CD4-positive, alpha-beta T cell treated with Interleukin-15 for 4 hours (primary cell): ENCODE measurements around the gene RCHY1.
"Not testable (repeated sequence)": the region's sequence is repeated elsewhere in the genome, so short reads cannot be mapped to it uniquely, and the experiment has no call there.

ENCODE experiments used
- DNase-seq: peaks from one replicate; pipeline ENCODE4 v3.0.0-alpha.2; 2020; ENCODE audit warnings: low spot score

The RCHY1 gene

DNA sequence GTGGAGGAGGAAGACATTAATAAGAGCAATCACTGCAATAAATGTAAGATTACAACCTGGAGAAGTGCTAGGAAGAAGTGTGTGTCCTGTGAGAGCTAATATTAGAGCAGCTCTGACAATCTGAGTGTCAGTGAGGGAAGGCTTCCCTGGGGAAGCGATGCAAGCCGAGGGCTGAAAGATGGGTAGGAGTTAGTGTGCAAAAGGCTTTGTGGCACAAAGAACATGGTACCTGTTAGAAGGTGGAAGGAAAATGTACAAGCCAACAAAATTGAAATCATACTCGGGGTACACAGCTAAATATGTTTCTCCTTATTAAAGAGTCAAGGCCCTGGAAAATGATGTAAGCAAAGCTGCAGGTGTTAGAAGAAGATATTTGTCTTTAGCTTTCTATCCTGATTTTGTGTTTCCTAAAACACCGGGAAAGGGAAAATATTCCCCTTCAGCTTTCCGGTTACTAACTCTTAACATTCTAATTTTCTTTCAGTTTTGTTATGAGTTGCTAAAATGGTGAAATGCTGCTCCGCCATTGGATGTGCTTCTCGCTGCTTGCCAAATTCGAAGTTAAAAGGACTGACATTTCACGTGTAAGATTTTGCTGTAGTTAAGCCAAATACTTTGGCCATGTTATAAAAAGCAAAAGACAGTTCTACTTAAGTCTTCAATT lies 878 bp upstream of the RCHY1 start:
- peak; percentile 24 for DNase-seq

DNA sequence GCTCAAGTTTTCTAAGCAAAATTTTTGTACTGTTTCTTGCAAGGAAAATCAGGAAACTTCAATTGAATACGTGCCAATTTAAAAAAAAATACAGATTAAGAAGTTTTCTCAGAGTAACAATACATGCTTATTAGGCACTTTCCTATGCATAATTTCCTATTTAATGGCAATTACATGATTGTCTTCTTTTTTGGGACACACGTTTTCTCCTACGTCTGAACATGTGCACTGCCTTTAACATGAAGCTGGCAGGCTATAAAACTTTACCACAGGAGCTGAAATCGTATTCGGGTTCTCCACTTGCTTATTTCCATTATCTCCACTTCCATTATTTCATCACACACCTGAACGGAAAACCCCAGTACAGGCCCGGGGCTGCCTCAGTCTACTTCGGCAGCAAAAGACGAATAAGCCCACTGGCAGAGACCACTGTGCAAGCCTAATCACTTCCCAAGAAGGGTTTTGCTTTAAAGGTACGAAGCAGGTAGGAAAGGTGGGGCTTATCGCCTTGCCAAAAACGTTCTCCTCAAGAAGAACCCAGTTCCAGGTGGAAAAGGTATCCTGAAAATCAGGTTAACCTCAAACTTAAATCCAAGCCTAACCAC lies 575 bp downstream of the RCHY1 start:
- no peak for DNase-seq

DNA sequence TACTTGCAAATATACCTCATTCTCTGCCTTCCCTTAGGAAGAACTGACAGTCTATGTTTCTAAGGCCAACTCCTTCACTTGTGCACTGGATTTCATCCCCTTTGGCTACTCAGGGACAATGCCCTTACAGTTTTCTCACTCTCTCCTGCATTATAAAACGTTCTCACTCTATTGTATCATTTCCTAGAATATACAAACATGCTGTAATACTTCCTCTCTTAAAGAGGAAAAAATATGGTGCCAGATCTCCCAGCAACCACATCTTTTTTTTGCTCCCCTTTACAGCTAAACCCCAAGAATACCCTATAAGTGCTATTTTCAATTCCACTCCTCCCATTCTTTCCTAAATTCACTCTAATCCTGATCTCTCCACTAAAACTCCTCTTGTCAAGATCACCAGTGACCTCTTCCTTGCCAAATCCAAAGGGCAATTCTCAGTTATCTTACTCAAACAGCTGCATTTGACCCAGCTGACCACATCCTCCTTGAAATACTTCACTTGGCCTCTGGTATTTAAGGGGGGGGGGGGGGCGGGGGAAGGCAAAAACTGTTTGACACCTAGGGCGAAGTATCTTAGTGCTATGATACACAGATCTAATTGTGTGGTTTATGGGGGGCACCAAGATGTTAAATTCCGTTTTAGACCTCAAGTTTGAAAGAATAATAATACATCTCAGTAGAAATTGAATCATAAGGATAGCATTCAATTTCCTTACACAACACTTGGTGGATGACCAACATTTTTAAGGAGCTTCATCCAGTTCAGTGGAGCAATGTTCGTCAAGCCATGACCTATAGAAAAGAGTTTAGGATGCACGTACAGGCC lies 1.6 kb downstream of the RCHY1 start:
- DNase-seq: no peak

DNA sequence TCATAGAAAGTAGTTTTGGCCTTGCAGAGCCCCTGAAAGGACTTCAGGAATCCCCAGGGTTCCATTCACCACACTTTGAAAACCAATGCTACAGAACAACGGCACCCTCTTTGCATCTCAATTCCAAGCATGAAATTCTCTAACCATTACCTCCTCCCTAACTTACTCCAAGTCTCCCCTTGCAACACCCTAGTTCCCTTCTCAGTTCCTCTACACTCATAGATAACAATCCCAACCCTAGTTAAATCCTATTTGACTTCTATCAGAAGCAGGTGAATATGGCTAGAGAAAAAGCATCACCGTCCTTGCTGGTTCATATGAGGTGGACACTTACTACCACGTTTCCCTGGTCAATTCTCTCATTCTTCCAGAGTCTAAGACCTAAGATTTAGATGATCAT lies 2.4 kb downstream of the RCHY1 start:
- no peak for DNase-seq

DNA sequence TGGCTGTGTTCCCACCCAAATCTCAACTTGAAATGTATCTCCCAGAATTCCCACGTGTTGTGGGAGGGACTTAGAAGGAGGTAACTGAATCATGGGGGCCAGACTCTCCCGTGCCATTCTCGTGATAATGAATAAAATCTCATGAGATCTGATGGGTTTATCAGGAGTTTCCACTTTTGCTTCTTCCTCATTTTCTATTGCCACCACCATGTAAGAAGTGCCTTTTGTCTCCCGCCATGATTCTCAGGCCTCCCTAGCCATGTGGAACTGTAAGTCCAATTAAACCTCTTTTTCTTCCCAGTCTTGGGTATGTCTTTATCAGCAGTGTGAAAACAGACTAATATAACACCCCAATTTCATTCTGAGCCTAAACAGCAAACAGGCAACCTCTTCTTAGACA lies 4.6 kb downstream of the RCHY1 start:
- not testable (repeated sequence) for DNase-seq

DNA sequence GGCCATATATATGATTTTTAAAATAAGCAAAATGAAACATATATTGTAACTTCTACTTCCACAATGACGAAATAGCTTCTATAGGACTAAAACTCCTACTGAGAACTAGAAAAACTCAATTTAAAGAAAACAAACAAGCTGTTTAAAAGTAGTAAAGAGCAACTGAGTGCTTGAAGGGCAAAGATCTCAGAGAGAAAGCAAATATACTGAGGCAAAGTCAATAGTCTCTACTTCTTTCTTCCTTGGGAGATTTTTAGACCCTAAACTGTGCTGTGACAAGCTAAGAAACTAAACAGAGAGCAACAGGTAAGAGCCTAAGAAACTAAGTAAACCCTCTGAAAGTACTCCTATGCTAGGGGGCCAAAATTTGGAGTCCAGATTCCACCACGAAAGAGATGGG lies 8.6 kb downstream of the RCHY1 start:
- no peak for DNase-seq

DNA sequence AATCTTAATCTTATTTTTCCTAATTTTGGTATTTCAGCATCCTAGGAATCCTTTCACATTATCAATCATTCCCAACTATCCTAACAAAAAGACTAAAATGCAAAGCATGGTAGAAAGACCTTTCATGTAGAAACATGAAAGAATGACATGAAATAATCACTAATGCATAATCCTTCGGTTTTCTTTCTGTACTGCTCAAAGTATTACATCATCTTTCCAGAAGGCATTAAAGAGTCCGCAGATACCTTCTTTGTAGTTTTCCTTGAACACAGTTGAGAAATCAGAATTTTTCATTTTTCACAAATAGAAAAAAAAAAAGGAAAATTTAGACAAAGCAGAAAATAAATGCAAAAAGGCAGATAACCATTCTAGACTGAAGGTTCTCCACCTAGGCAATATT lies 11.5 kb downstream of the RCHY1 start:
- DNase-seq: no peak

DNA sequence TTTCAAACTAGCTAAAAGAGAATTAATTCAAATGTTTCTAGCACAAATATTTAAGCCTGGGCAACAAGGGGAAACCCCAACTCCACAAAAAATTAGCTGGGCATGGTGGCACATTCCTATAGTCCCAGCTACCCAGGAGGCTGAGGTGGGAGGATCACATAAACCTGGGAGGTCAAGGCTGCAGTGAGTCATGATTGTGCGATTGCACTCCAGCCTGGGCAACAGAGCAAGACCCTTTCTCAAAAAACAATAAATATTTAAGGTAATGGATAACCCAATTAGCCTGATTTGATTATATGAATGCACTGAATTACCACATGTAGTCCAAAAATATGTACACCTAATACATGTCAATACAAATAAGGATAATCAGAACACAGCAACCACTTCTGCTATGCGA lies 14.3 kb downstream of the RCHY1 start:
- no peak for DNase-seq

DNA sequence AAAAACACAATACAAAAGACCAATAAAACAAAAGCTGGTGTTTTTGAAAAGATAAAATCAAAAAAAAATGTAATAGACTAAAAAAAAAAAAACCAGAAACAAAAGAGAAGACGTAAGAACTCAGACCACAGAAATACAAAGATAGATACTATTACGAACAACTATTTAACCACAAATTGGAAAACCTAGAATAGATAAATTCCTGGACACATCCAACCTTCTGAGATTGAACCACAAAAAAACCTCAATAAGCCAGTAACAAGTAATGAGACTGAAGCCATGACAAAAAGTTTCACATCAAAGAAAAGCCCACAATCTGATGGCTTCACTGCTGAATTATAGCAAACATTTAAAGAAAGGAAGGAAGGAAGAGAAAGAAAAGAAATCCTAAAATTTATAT lies 16.2 kb downstream of the RCHY1 start:
- no peak for DNase-seq

DNA sequence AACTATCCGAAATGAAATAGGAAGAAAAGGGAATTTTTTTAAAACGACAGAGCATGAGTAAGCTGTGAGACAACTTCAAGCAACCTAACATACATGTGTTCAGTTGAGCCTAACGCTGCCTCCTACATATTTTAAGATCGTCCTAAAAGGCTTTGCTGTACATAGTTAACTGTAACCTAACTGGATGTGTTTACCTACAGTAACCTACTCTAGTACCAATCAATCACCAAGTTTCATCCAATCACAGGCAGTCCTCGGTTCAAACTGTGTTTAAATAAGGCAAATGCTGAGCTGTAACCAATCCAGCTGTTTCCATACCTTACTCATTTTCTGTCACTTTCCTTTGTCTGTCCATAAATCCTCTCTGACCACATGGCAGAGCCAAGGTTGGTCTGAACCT lies 17.1 kb downstream of the RCHY1 start:
- no peak for DNase-seq

DNA sequence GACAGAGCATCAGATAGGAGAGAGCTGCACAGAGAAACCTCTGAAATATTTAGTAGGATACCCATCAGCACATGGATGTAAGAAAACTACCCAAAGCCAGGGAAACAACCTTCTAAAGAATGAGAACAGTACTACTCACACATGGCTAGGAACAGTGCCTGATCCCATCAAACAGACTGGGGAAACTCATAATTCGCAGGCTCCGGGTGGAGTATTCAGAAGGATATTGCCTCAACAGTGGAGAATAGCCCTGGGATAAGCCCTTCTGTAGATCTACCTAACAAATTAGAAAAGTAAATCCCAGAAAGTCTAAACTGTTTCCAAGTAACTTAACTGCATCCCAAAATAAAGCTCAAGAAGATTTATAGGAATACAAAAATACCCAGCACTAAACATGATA lies 17.8 kb downstream of the RCHY1 start:
- DNase-seq: no peak

DNA sequence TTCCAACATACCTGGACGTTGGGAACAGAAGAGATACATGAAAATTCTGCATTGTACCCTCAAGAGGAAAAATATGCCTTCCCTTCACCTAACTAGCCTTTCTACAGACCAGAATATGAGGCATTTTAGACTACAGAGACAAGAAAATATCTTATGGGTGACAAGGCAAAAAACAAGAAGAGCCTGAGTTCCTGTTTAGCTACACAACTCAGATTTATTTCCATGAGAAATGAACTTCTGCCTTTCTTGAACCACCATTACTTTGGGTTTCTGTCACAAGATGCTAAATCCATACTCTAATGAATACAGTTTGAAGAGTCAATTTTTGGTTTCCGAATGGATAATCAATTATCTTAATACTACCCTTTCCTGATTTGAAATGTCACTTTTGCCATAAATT lies 18.7 kb downstream of the RCHY1 start:
- DNase-seq: no peak

DNA sequence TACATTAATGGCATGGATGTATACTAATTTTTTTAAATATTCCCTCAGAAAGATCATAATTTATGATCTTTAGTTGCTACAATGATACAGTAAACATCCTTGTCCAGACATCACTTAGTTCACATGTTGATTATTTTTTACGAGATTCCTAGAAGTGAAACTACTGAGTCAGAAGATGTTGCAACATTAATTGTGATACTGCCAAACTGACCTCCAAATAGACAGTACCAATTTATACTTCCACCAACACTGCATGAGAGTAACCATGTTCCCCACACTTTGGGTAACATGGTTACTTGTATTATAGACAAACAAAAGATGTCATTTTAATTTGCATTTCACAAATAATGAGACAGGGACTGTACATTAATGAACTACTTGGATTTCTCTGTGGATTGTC lies 19.6 kb downstream of the RCHY1 start:
- DNase-seq: no peak

DNA sequence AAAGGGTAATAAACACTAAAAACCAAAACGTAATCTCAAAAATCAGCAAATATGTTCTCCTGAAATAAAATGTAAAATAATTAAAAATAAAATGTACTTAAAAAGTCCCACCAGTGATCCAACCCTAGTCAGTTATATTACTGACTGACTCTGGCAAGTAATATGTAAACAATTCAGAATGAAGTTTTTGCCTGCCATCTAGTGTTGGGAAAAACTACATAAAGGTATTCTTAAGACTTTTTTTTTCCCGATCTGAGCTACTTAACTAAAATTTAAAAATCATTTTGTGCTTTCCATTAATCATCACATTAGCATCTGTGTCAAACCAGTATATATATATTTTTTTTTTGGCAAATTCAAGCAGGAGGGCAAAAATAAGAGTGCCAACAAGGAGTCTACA lies 24.0 kb downstream of the RCHY1 start:
- no peak for DNase-seq

DNA sequence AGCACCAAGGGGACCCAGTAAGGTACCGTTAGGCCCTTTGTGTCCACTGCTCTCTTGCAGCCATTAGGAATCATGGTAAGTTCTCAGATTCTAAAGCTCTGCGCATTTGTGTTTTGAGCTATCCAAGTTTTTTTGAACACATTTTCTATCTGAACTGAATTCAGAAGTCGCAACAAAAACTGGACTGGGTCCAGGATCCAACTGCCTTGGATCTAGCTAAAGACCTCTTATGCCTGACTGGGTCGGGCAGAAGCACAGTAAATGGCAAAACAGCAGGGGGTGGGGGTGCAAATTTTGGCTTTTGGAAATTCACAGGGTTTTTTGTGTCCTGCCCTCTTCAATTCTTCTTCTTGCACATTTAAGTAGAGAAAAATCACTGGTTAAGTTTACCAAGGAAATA lies 30.0 kb downstream of the RCHY1 start:
- no peak for DNase-seq

DNA sequence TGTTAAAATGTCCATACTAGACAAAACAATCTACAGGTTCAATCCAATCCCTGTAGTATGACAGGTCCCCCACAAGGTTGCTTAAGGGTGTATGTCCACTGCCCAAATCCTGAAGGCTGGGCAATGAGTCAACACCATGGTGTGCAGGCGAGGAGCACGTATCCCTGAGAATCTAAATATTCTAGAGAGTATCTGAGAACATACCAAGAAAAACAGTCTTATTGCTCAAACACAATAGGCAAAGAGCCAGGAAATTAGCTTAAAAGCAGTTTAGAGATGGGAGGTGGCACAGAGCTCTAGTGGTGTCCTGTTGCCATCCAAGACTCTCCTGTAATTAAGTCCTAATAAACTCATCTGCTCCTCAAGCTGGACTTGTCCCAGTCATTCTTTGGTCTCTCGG lies 37.0 kb downstream of the RCHY1 start:
- no peak for DNase-seq

DNA sequence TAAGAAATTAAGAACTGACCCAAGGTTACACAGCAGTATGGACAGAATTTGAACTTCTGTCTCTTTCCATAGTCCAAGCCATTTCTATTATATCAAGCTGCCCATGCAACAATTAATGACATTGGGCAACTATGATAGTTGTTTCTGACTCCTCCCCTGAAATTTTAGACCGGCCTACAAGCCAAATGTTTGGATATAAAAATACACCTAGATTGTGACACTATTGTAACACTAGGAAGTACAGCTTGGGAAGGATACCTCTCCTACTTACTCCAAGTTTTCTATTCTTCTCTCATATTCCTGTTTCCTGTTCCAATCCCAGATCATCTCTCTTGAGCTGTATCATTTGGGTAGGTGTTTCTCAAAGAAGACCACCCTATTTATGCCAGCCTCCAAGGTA lies 43.5 kb downstream of the RCHY1 start:
- no peak for DNase-seq

DNA sequence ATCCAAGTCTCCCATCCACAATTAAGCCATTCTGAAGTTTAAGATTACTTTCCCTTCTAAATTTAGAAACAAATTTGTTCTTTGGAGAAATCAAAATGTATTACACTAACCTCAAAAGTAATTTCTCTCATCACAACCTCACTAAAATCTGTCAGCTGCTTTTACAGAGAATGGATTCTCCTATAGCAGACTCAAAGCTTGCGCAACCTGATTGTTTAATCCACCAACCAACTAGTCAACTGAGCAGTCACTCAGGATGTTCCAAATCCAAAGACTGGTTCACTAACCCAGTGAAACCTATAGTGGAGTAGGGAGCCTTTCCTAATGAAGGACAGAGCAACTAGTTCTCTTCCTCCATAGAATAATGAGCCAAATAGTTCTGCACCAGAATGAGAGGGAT lies 44.3 kb downstream of the RCHY1 start:
- DNase-seq: no peak

DNA sequence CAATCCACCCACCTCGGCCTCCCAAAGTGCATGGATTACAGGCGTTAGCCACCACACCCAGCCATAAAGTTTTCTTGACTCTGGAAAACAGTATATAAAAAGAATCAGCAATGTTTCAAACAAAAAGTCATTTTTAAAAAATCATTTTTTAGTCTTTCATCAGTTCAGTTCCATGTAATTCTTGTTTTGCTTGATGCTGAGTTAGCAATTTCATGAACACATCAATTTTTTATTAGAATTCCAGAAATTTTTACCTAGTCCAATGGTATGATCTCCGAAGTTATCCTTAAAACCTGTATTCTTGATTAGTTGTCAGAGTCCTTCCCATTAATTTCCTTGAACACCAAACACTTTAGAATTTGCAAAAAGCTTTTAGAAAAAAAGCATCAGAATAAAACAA lies 56.8 kb downstream of the RCHY1 start:
- no peak for DNase-seq

DNA sequence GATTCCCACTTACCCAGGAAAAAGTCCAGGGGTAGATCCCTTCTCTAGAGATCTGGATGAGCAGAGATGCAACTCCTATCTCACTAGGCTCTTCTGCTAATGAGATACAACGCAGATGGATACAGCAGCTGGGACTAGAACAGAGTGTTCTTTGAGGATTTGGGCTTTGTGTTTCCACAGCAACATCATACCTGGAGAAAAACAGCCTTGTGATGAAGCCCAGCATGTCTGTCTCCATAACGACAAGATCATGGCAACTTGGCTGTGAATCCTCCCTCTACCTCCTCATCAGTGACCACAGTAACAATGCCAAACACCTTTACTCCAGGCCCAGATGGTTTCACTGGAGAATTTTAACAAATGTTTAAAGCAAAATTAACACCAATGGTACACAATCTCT lies 80.1 kb downstream of the RCHY1 start:
- no peak for DNase-seq

DNA sequence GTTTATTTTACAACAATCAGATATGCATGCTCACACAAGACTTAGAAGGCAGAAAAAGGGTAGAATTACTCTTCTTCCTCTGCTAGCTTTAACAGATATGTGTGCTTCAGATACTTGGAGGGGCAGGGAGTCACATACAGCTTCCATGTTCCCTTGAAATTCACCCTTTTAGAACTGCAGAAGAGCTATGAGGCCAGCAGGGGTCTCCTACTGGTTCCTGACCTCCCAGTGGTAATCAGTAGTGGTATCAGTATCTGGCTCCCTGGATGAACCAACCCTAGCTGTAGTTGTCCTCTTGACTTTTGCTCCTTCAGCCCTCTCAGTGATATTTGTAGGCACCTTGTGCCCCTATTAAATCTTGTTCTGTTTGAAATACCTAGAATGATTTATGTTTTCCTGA lies 81.5 kb downstream of the RCHY1 start:
- no peak for DNase-seq

DNA sequence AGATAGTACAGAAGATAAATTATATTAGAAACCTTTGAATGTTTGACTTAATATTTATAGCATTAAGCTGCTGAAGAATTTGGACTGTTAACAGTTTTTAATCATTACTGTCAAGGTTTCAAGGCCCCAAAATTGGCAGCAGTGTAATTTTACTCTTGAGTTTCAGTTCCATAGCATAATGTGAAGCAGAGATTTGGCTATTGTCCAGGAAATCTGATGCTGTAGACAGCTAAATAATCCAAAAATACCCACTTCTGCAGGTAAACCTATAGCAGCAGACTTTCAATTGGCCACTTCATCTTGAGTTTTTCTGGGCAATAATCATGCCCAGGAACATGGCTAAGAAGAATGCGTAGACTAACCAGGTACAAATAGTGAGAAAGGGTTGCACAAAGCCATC lies 85.0 kb downstream of the RCHY1 start:
- DNase-seq: no peak
